ENCODE results near the gene SLC9A5.

The SLC9A5 gene

GRCh38 chr16:67247192-67248072, 1.3 kb upstream of the SLC9A5 start, which contains the start of gene FHOD1:
Gene FHOD1 (minus strand): TSS chr16:67247481. CDS start chr16:67247410, 71 bp downstream.
- TF ChIP-seq PATZ1 (CRISPR knock-in tag; IDR thresholded peaks at IDR 0.05; ENCODE audit: borderline replicate concordance): no peak
- no peak for TF ChIP-seq POU6F1 (CRISPR knock-in tag; IDR thresholded peaks at IDR 0.05; ENCODE audit: borderline replicate concordance, low read depth)
- no peak for TF ChIP-seq RARB (CRISPR knock-in tag; IDR thresholded peaks at IDR 0.05)
- TF ChIP-seq CSRNP3 (CRISPR knock-in tag; IDR thresholded peaks at IDR 0.05): no peak
- no peak for TF ChIP-seq GLIS3 (CRISPR knock-in tag; IDR thresholded peaks at IDR 0.05)
- no peak for TF ChIP-seq PPARA (CRISPR knock-in tag; IDR thresholded peaks at IDR 0.05; ENCODE audit: borderline replicate concordance)
- no peak for TF ChIP-seq ARNTL (CRISPR knock-in tag; IDR thresholded peaks at IDR 0.05; ENCODE audit: borderline replicate concordance, low read depth)
- TF ChIP-seq ZFP30 (CRISPR knock-in tag; IDR thresholded peaks at IDR 0.05): no peak
- no peak for TF ChIP-seq TSHZ2 (CRISPR knock-in tag; IDR thresholded peaks at IDR 0.05)
- TF ChIP-seq ZC3H10 (CRISPR knock-in tag; IDR thresholded peaks at IDR 0.05): no peak
- TF ChIP-seq ZFP3 (CRISPR knock-in tag; IDR thresholded peaks at IDR 0.05): no peak
- no peak for TF ChIP-seq BACH2 (CRISPR knock-in tag; IDR thresholded peaks at IDR 0.05; ENCODE audit: borderline replicate concordance)
- no peak for TF ChIP-seq ZNF70 (CRISPR knock-in tag; IDR thresholded peaks at IDR 0.05)
- no peak for TF ChIP-seq ZNF8 (CRISPR knock-in tag; IDR thresholded peaks at IDR 0.05)
- TF ChIP-seq ZNF565 (CRISPR knock-in tag; conservative IDR thresholded peaks at IDR 0.05; ENCODE audit: low read depth): no peak
- TF ChIP-seq ISL1 (CRISPR knock-in tag; IDR thresholded peaks at IDR 0.05): no peak
- no peak for TF ChIP-seq CREB5 (CRISPR knock-in tag; IDR thresholded peaks at IDR 0.05; ENCODE audit: low read depth)
- no peak for TF ChIP-seq TCF4 (CRISPR knock-in tag; IDR thresholded peaks at IDR 0.05; ENCODE audit: borderline replicate concordance)
- TF ChIP-seq OSR1 (CRISPR knock-in tag; IDR thresholded peaks at IDR 0.05): no peak
- TF ChIP-seq ESRRG (CRISPR knock-in tag; IDR thresholded peaks at IDR 0.05): no peak
- peak; percentile 74 for ATAC-seq

- no peak for ATAC-seq
- TF ChIP-seq ESRRG (CRISPR knock-in tag; IDR thresholded peaks at IDR 0.05): no peak
- no peak for TF ChIP-seq ZNF565 (CRISPR knock-in tag; conservative IDR thresholded peaks at IDR 0.05; ENCODE audit: low read depth)
Observed at GRCh38 chr16:67248073-67248400, 742 bp upstream of the SLC9A5 start.

Data from SK-N-SH treated with all-trans-retinoic acid at 6 μM for 48 hours (cell line).